HUES48 (cell line): ENCODE results near the gene YJEFN3.

Experiments
- H3K27ac ChIP-seq: one replicate; pipeline ENCODE4 v1.7.0; 2013; ENCODE audit warnings: low read depth, low read length, inconsistent platforms
- H3K27me3 ChIP-seq: 2 replicates; pipeline ENCODE4 v1.6.1; 2013; ENCODE audit warnings: mild to moderate bottlenecking, low read length; ENCODE audit not compliant: control insufficient read depth, insufficient read depth
- H3K36me3 ChIP-seq: 2 replicates; pipeline ENCODE4 v1.6.1; 2013; ENCODE audit warnings: low read length; ENCODE audit not compliant: control insufficient read depth, insufficient read depth
- H3K4me1 ChIP-seq: 2 replicates; pipeline ENCODE4 v1.6.1; 2013; ENCODE audit warnings: mild to moderate bottlenecking, low read length; ENCODE audit not compliant: control insufficient read depth, insufficient read depth
- H3K4me3 ChIP-seq: 2 replicates; pipeline ENCODE4 v1.5.1; 2013; ENCODE audit warnings: mild to moderate bottlenecking, low read depth, low read length
- H3K9ac ChIP-seq: 2 replicates; pipeline ENCODE4 v1.6.1; 2013; ENCODE audit warnings: mild to moderate bottlenecking, low read depth, low read length, moderate library complexity
- H3K9me3 ChIP-seq: 2 replicates; pipeline ENCODE4 v1.6.1; 2013; ENCODE audit warnings: low read length; ENCODE audit not compliant: control insufficient read depth, insufficient read depth

The YJEFN3 gene

GRCh38 chr19:19526581-19527370 lies 1.9 kb upstream of the YJEFN3 start:
- Histone ChIP-seq H3K4me1 (no peaks in the 10 kb centered on the region), H3K36me3 (peaks cover 46% of the 10 kb centered on the region), H3K9ac (no peak overlapping the region), H3K27me3 (no peaks in the 10 kb centered on the region), H3K4me3 (no peak overlapping the region), H3K27ac (no peak overlapping the region), H3K9me3 (no peaks in the 10 kb centered on the region)

- no peaks in the 10 kb centered on the region for H3K9me3 ChIP-seq
- H3K27ac ChIP-seq: no peak overlapping the region
- H3K9ac ChIP-seq: no peak overlapping the region
- no peaks in the 10 kb centered on the region for H3K4me1 ChIP-seq
- H3K27me3 ChIP-seq: no peaks in the 10 kb centered on the region
- H3K4me3 ChIP-seq: no peak overlapping the region
- peaks cover 46% of the 10 kb centered on the region for H3K36me3 ChIP-seq
Observed at GRCh38 chr19:19527371-19527656, 1.4 kb upstream of the YJEFN3 start.

- Histone ChIP-seq H3K36me3 (peaks cover 46% of the 10 kb centered on the region), H3K27me3 (no peaks in the 10 kb centered on the region), H3K9ac (no peak overlapping the region), H3K9me3 (no peaks in the 10 kb centered on the region), H3K27ac (no peak overlapping the region), H3K4me1 (no peaks in the 10 kb centered on the region), H3K4me3 (no peak overlapping the region)
Observed at GRCh38 chr19:19527674-19528625, 761 bp upstream of the YJEFN3 start.

- no peak overlapping the region for H3K4me3 ChIP-seq
- H3K9ac ChIP-seq: no peak overlapping the region
- H3K27me3 ChIP-seq: peaks cover 4% of the 10 kb centered on the region; the same call in 1 of the 2 replicates
- H3K4me1 ChIP-seq: no peaks in the 10 kb centered on the region
- no peak overlapping the region for H3K27ac ChIP-seq
- H3K36me3 ChIP-seq: peaks cover 34% of the 10 kb centered on the region
- H3K9me3 ChIP-seq: no peaks in the 10 kb centered on the region
Observed at GRCh38 chr19:19529783-19530422, 1.2 kb downstream of the YJEFN3 start.

GRCh38 chr19:19530423-19530804 lies 1.7 kb downstream of the YJEFN3 start:
- no peak overlapping the region for H3K9ac ChIP-seq
- H3K4me1 ChIP-seq: no peaks in the 10 kb centered on the region
- peaks cover 4% of the 10 kb centered on the region; the same call in 1 of the 2 replicates for H3K27me3 ChIP-seq
- H3K9me3 ChIP-seq: no peaks in the 10 kb centered on the region
- no peak overlapping the region for H3K4me3 ChIP-seq
- H3K27ac ChIP-seq: no peak overlapping the region
- H3K36me3 ChIP-seq: peaks cover 34% of the 10 kb centered on the region

GRCh38 chr19:19530889-19531288 lies 2.2 kb downstream of the YJEFN3 start:
- no peak overlapping the region for H3K4me3 ChIP-seq
- no peaks in the 10 kb centered on the region for H3K9me3 ChIP-seq
- H3K36me3 ChIP-seq: peaks cover 34% of the 10 kb centered on the region
- no peak overlapping the region for H3K9ac ChIP-seq
- H3K27me3 ChIP-seq: peaks cover 4% of the 10 kb centered on the region; the same call in 1 of the 2 replicates
- no peaks in the 10 kb centered on the region for H3K4me1 ChIP-seq
- H3K27ac ChIP-seq: no peak overlapping the region

GRCh38 chr19:19531951-19532805 lies 3.5 kb downstream of the YJEFN3 start:
- no peak overlapping the region for H3K9ac ChIP-seq
- peaks cover 22% of the 10 kb centered on the region for H3K36me3 ChIP-seq

GRCh38 chr19:19532806-19533701 lies 4.3 kb downstream of the YJEFN3 start:
- H3K9me3 ChIP-seq: no peaks in the 10 kb centered on the region
- H3K4me3 ChIP-seq: no peak overlapping the region
- H3K36me3 ChIP-seq: peaks cover 13% of the 10 kb centered on the region
- no peak overlapping the region for H3K27ac ChIP-seq
- no peak overlapping the region for H3K9ac ChIP-seq
- H3K4me1 ChIP-seq: no peaks in the 10 kb centered on the region
- peaks cover 7% of the 10 kb centered on the region; the same call in 1 of the 2 replicates for H3K27me3 ChIP-seq

More at GRCh38 chr19:19531951-19532805, 3.5 kb downstream of the YJEFN3 start:
- no peaks in the 10 kb centered on the region for H3K4me1 ChIP-seq
- peaks cover 4% of the 10 kb centered on the region; the same call in 1 of the 2 replicates for H3K27me3 ChIP-seq
- no peaks in the 10 kb centered on the region for H3K9me3 ChIP-seq
- H3K27ac ChIP-seq: no peak overlapping the region
- no peak overlapping the region for H3K4me3 ChIP-seq

- no peaks in the 10 kb centered on the region for H3K9me3 ChIP-seq
- H3K36me3 ChIP-seq: peaks cover 10% of the 10 kb centered on the region
- no peak overlapping the region for H3K27ac ChIP-seq
- no peaks in the 10 kb centered on the region for H3K4me1 ChIP-seq
- H3K4me3 ChIP-seq: no peak overlapping the region
- H3K9ac ChIP-seq: no peak overlapping the region
- H3K27me3 ChIP-seq: peaks cover 13% of the 10 kb centered on the region
Observed at GRCh38 chr19:19533841-19534240, 5.1 kb downstream of the YJEFN3 start.
